IPS-20b (cell line): ENCODE results near the gene LTBP3.
A peak's percentile ranks its signal among the peaks of the same experiment; 100 is the strongest.

Experiments used
- H3K27ac ChIP-seq: one replicate; pipeline ENCODE4 v1.5.1; 2013; ENCODE audit warnings: low read length
- H3K27me3 ChIP-seq: 2 replicates; pipeline ENCODE4 v1.6.1; 2013; ENCODE audit warnings: mild to moderate bottlenecking, low read length, inconsistent platforms; ENCODE audit not compliant: insufficient read depth
- H3K36me3 ChIP-seq: 2 replicates; pipeline ENCODE4 v1.6.1; 2013; ENCODE audit warnings: low read depth, mild to moderate bottlenecking, inconsistent platforms, low read length, moderate library complexity; ENCODE audit not compliant: insufficient read depth
- H3K4me1 ChIP-seq: 2 replicates; pipeline ENCODE4 v1.6.1; 2013; ENCODE audit warnings: mild to moderate bottlenecking, control low read depth, inconsistent platforms, low read length, moderate library complexity; ENCODE audit not compliant: insufficient read depth
- H3K4me3 ChIP-seq: 2 replicates; pipeline ENCODE4 v1.5.1; 2013; ENCODE audit warnings: mild to moderate bottlenecking, low read length, inconsistent platforms
- H3K9ac ChIP-seq: 2 replicates; pipeline ENCODE4 v1.6.1; 2013; ENCODE audit warnings: low read depth, mild to moderate bottlenecking, inconsistent platforms, low read length, moderate library complexity
- H3K9me3 ChIP-seq: 2 replicates; pipeline ENCODE4 v1.6.1; 2013; ENCODE audit warnings: mild to moderate bottlenecking, low read depth, low read length, inconsistent platforms; ENCODE audit not compliant: insufficient read depth

LTBP3 gene

GRCh38 chr11:65583589-65583988 lies 25.4 kb upstream of the LTBP3 start:
- no peak overlapping the region for H3K27ac ChIP-seq

GRCh38 chr11:65581928-65582327 lies 23.8 kb upstream of the LTBP3 start:
- no peak overlapping the region for H3K27ac ChIP-seq
- H3K27me3 ChIP-seq, result peaks cover 63% of the 10 kb centered on the region
- no peaks in the 10 kb centered on the region for H3K36me3 ChIP-seq
- H3K4me3 ChIP-seq, result no peak overlapping the region
- no peaks in the 10 kb centered on the region for H3K9me3 ChIP-seq
- H3K9ac ChIP-seq, result no peak overlapping the region
- H3K4me1 ChIP-seq, result no peaks in the 10 kb centered on the region

More at GRCh38 chr11:65583589-65583988, 25.4 kb upstream of the LTBP3 start:
- H3K9ac ChIP-seq, result no peak overlapping the region
- no peaks in the 10 kb centered on the region for H3K36me3 ChIP-seq
- no peaks in the 10 kb centered on the region for H3K9me3 ChIP-seq
- no peak overlapping the region for H3K4me3 ChIP-seq
- peaks cover 47% of the 10 kb centered on the region for H3K27me3 ChIP-seq
- H3K4me1 ChIP-seq, result no peaks in the 10 kb centered on the region

GRCh38 chr11:65580756-65581155 lies 22.6 kb upstream of the LTBP3 start:
- H3K27me3 ChIP-seq, result peaks cover 65% of the 10 kb centered on the region
- no peak overlapping the region for H3K9ac ChIP-seq
- H3K4me3 ChIP-seq, result no peak overlapping the region
- no peak overlapping the region for H3K27ac ChIP-seq
- no peaks in the 10 kb centered on the region for H3K9me3 ChIP-seq
- H3K4me1 ChIP-seq, result no peaks in the 10 kb centered on the region
- H3K36me3 ChIP-seq, result no peaks in the 10 kb centered on the region

GRCh38 chr11:65580031-65580692 lies 22.0 kb upstream of the LTBP3 start:
- peaks cover 65% of the 10 kb centered on the region for H3K27me3 ChIP-seq
- H3K4me1 ChIP-seq, result no peaks in the 10 kb centered on the region
- H3K27ac ChIP-seq, result no peak overlapping the region
- no peak overlapping the region for H3K4me3 ChIP-seq
- no peaks in the 10 kb centered on the region for H3K9me3 ChIP-seq
- H3K36me3 ChIP-seq, result no peaks in the 10 kb centered on the region
- no peak overlapping the region for H3K9ac ChIP-seq

- Histone ChIP-seq H3K9me3 (no peaks in the 10 kb centered on the region), H3K4me1 (peaks cover 3% of the 10 kb centered on the region; the same call in 1 of the 2 replicates), H3K4me3 (no peak overlapping the region), H3K36me3 (no peaks in the 10 kb centered on the region), H3K27me3 (peaks cover 66% of the 10 kb centered on the region), H3K27ac (no peak overlapping the region), H3K9ac (no peak overlapping the region)
These were observed 21.1 kb upstream of the LTBP3 start for GRCh38 chr11:65579291-65579690.

- Histone ChIP-seq H3K27me3 (peaks cover 64% of the 10 kb centered on the region), H3K36me3 (no peaks in the 10 kb centered on the region), H3K9ac (no peak overlapping the region), H3K27ac (no peak overlapping the region), H3K4me1 (peaks cover 5% of the 10 kb centered on the region; the same call in 1 of the 2 replicates), H3K9me3 (no peaks in the 10 kb centered on the region), H3K4me3 (no peak overlapping the region)
These were observed 20.5 kb upstream of the LTBP3 start for GRCh38 chr11:65578667-65579066.

GRCh38 chr11:65578134-65578533 lies 20.0 kb upstream of the LTBP3 start:
- Histone ChIP-seq H3K9ac (no peak overlapping the region), H3K36me3 (no peaks in the 10 kb centered on the region), H3K9me3 (no peaks in the 10 kb centered on the region), H3K27me3 (peaks cover 64% of the 10 kb centered on the region), H3K4me1 (peaks cover 7% of the 10 kb centered on the region; the same call in 1 of the 2 replicates), H3K27ac (no peak overlapping the region), H3K4me3 (no peak overlapping the region)

- Histone ChIP-seq H3K4me3 (no peak overlapping the region), H3K27me3 (peaks cover 64% of the 10 kb centered on the region), H3K27ac (no peak overlapping the region), H3K36me3 (no peaks in the 10 kb centered on the region), H3K9me3 (no peaks in the 10 kb centered on the region), H3K9ac (no peak overlapping the region), H3K4me1 (peaks cover 7% of the 10 kb centered on the region; the same call in 1 of the 2 replicates)
These were observed 19.6 kb upstream of the LTBP3 start for GRCh38 chr11:65577756-65578109.

- Histone ChIP-seq H3K9me3 (no peaks in the 10 kb centered on the region), H3K4me3 (no peak overlapping the region; the same call in 1 of the 2 replicates), H3K4me1 (peaks cover 7% of the 10 kb centered on the region; the same call in 1 of the 2 replicates), H3K27ac (no peak overlapping the region), H3K9ac (no peak overlapping the region), H3K36me3 (no peaks in the 10 kb centered on the region), H3K27me3 (peaks cover 57% of the 10 kb centered on the region)
These were observed 19.0 kb upstream of the LTBP3 start for GRCh38 chr11:65576867-65577755.

GRCh38 chr11:65576232-65576866 lies 18.2 kb upstream of the LTBP3 start:
- Histone ChIP-seq H3K4me3 (peak overlapping the region; percentile 46; the same call in 1 of the 2 replicates), H3K4me1 (peaks cover 10% of the 10 kb centered on the region; the same call in 1 of the 2 replicates), H3K9ac (no peak overlapping the region), H3K27me3 (peaks cover 56% of the 10 kb centered on the region), H3K36me3 (no peaks in the 10 kb centered on the region), H3K27ac (no peak overlapping the region), H3K9me3 (no peaks in the 10 kb centered on the region)

GRCh38 chr11:65575568-65576231 lies 17.5 kb upstream of the LTBP3 start, which contains the start of gene EHBP1L1:
Gene EHBP1L1 (plus strand): TSS chr11:65576053. CDS start chr11:65576303, 250 bp downstream.
- peak within 1 kb of the TSS; percentile 64 for H3K4me3 ChIP-seq
- H3K36me3 ChIP-seq, result no peaks in the 10 kb centered on the region
- H3K9ac ChIP-seq, result no peak within 1 kb of the TSS
- H3K4me1 ChIP-seq, result peaks cover 14% of the 10 kb centered on the region
- H3K27me3 ChIP-seq, result peaks cover 56% of the 10 kb centered on the region
- H3K9me3 ChIP-seq, result no peaks in the 10 kb centered on the region
- no peak within 1 kb of the TSS for H3K27ac ChIP-seq
